ENCODE measurements around the gene PANK4. TPM values are rescaled to one million over a fixed set of nuclear protein-coding genes. Genes with fewer than 3 reads are reported as not detected.

The PANK4 gene
- total RNA-seq, 1 experiment from 2014 or later: 24.4 TPM

DNA sequence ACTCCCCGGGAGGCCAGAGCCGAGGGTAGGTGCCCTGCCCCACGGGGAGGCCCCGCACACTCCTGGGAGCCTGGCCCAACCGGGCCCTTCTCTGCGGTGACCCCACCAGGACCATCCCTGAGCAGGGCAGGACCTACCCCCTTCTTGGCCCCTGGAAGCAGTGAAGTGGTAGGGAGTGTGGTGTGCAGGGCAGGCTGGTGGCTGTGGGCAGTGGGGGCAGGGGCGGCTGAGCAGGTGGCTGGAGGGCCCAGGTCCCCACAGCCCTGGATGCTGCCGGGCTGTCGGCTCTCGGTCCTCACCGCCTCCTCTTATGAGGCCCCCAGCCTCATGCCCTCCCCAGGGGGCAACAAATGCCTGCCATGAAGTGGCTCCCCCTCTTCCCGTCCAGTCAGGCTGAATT lies 30.9 kb downstream of the PANK4 start:
- intact Hi-C loops (cut with micrococcal nuclease; ENCODE audit: unreplicated experiment): no loop called here
- CTCF ChIA-PET: no interaction called here

DNA sequence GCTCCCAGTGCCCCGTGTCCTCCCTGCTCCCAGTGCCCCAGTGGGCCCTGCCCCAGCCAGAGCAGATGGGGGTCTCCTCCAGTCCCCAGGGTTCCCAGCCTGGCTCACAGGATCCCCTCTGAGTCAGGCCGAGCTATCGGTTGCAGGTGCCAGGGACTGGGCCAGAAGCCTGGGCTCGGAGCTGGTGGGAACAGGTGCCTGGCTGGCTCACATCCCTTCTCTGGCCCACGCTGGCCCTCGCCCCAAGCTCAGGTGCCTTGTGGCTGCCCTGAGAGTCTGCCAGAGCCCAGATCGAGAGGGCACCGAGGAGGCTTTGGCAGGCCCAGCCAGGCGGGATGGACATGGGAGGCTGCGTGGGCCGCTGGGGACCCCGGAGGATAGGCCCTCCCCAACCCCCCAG lies 31.4 kb downstream of the PANK4 start:
- TF ChIP-seq, protein P1, sequence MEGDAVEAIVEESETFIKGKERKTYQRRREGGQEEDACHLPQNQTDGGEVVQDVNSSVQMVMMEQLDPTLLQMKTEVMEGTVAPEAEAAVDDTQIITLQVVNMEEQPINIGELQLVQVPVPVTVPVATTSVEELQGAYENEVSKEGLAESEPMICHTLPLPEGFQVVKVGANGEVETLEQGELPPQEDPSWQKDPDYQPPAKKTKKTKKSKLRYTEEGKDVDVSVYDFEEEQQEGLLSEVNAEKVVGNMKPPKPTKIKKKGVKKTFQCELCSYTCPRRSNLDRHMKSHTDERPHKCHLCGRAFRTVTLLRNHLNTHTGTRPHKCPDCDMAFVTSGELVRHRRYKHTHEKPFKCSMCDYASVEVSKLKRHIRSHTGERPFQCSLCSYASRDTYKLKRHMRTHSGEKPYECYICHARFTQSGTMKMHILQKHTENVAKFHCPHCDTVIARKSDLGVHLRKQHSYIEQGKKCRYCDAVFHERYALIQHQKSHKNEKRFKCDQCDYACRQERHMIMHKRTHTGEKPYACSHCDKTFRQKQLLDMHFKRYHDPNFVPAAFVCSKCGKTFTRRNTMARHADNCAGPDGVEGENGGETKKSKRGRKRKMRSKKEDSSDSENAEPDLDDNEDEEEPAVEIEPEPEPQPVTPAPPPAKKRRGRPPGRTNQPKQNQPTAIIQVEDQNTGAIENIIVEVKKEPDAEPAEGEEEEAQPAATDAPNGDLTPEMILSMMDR (IDR thresholded peaks at IDR 0.05; ENCODE audit: unreplicated experiment): no peak
- CTCF ChIA-PET: no interaction called here
- no peak for DNase-seq
- intact Hi-C loops (cut with micrococcal nuclease; ENCODE audit: unreplicated experiment): no loop called here
- Mint-ChIP-seq H3K4me1 (ENCODE audit: low read depth, unreplicated experiment) (peaks cover 2% of the 10 kb centered on the region), H3K4me3 (ENCODE audit: low read depth, unreplicated experiment) (no peak overlapping the region), H3K36me3 (ENCODE audit: insufficient read depth, unreplicated experiment) (no peaks in the 10 kb centered on the region), H3K27me3 (ENCODE audit: unreplicated experiment) (peaks cover 35% of the 10 kb centered on the region), H3K27ac (ENCODE audit: unreplicated experiment) (no peak overlapping the region), H3K9me3 (ENCODE audit: low read depth, unreplicated experiment) (no peaks in the 10 kb centered on the region)
- BruUV-seq (replicated peaks): no TSS peak

More for the DNA sequence above, 30.9 kb downstream of the PANK4 start:
- Mint-ChIP-seq H3K36me3 (ENCODE audit: insufficient read depth, unreplicated experiment) (no peaks in the 10 kb centered on the region), H3K4me3 (ENCODE audit: low read depth, unreplicated experiment) (no peak overlapping the region), H3K4me1 (ENCODE audit: low read depth, unreplicated experiment) (peaks cover 7% of the 10 kb centered on the region), H3K27ac (ENCODE audit: unreplicated experiment) (no peak overlapping the region), H3K27me3 (ENCODE audit: unreplicated experiment) (peaks cover 35% of the 10 kb centered on the region), H3K9me3 (ENCODE audit: low read depth, unreplicated experiment) (no peaks in the 10 kb centered on the region)
- no TSS peak for BruUV-seq (replicated peaks)
- TF ChIP-seq, protein P1 (IDR thresholded peaks at IDR 0.05; ENCODE audit: unreplicated experiment): no peak
- DNase-seq: no peak

- Mint-ChIP-seq H3K4me1 (ENCODE audit: low read depth, unreplicated experiment) (no peaks in the 10 kb centered on the region), H3K36me3 (ENCODE audit: insufficient read depth, unreplicated experiment) (no peaks in the 10 kb centered on the region), H3K9me3 (ENCODE audit: low read depth, unreplicated experiment) (no peaks in the 10 kb centered on the region), H3K27me3 (ENCODE audit: unreplicated experiment) (peaks cover 35% of the 10 kb centered on the region), H3K4me3 (ENCODE audit: low read depth, unreplicated experiment) (no peak overlapping the region), H3K27ac (ENCODE audit: unreplicated experiment) (no peak overlapping the region)
- BruUV-seq (replicated peaks): no TSS peak
- no peak for DNase-seq
- intact Hi-C loops (cut with micrococcal nuclease; ENCODE audit: unreplicated experiment): no loop called here
- CTCF ChIA-PET: interaction anchor here (0.6 kb wide), 1 partner anchor 137 kb away, joined by 3 read pairs; no protein-coding TSS in a partner anchor
- TF ChIP-seq, protein P1 (IDR thresholded peaks at IDR 0.05; ENCODE audit: unreplicated experiment): no peak
Measured at GRCh38 chr1:2494323-2494693, 32.1 kb downstream of the PANK4 start.

DNA sequence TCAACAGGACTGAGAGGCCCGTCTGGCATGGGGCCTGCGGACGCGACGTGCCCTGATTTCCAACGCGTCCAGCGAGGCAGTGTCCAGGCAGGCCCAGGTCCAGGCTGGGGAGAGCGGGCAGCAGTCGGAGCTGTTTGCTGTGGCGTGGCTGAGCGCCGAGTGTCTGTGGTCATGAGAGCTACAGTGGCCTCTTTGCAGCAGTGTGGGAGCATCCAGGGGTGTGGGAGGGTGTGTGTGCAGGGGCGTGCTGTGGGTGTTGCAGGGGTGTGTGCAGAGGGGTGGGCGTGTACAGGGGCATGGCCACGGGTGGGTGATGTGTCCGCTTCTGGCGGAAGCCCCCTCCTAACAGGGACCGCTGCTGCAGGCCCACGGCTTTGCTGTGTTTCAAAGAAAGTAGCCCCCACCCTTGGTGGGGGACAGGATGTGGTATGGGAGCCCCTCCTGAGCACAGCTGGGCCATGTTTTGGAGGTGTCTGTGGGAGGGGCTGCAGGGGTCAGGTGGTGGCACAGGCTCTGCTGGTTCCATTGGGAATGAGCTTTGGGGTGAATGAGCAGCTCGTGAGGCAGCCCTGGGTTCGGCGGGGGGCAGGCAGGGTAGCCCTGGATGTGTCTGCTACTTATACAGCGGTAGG lies 32.6 kb downstream of the PANK4 start:
- intact Hi-C loops (cut with micrococcal nuclease; ENCODE audit: unreplicated experiment): no loop called here
- Mint-ChIP-seq H3K4me1 (ENCODE audit: low read depth, unreplicated experiment) (no peaks in the 10 kb centered on the region), H3K36me3 (ENCODE audit: insufficient read depth, unreplicated experiment) (no peaks in the 10 kb centered on the region), H3K27me3 (ENCODE audit: unreplicated experiment) (peaks cover 35% of the 10 kb centered on the region), H3K9me3 (ENCODE audit: low read depth, unreplicated experiment) (peaks cover 2% of the 10 kb centered on the region), H3K4me3 (ENCODE audit: low read depth, unreplicated experiment) (no peak overlapping the region), H3K27ac (ENCODE audit: unreplicated experiment) (no peak overlapping the region)
- DNase-seq: no peak
- no TSS peak for BruUV-seq (replicated peaks)
- CTCF ChIA-PET: interaction anchor here (0.6 kb wide), 1 partner anchor 138 kb away, joined by 3 read pairs; no protein-coding TSS in a partner anchor
- TF ChIP-seq, protein P1 (IDR thresholded peaks at IDR 0.05; ENCODE audit: unreplicated experiment): no peak
